ENCODE results near the gene D2HGDH.

The D2HGDH gene

DNA sequence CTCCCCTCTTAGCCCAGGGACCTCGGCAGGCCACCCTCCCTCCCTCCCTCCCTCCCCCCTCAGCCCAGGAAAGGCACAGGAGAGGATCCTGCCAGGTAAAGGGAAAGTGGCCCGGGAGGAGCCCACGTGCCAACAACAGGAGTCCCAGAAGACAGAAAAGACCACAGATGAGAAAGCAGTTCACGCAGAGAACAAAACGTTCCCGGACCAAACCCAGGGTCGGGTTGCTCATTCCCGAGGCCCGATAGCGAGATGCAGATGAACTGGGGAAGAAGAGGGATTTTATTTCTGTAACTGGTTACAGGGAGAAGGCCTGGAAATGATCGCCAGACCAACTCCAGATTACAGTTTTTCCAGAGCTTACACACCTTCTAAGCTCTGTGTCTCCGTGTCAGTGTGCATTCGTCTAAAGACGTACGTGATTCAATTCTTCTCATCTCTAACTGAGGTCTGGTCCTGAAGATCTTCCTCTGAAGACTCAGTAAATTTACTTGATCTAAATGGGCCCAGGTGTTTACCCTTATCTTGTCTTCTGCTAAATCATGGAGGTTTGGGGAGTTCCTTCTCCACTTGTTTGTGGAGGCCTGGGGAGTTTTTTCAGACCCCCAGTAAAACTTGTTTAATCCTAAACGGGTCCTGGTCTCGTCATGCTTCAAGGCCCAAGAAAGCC lies 73.8 kb downstream of the D2HGDH start:
- no peak for DNase-seq (ENCODE audit: low read depth in 1 of 2, low spot score in 1 of 2)
- no peak for TF ChIP-seq JUND (IDR thresholded peaks at IDR 0.05; ENCODE audit: low read depth)
- in situ Hi-C loops (cut with HindIII; ENCODE audit: low pct_unique_long_range_greater_than_20kb, low sequenced_read_pairs), result no loop called here

DNA sequence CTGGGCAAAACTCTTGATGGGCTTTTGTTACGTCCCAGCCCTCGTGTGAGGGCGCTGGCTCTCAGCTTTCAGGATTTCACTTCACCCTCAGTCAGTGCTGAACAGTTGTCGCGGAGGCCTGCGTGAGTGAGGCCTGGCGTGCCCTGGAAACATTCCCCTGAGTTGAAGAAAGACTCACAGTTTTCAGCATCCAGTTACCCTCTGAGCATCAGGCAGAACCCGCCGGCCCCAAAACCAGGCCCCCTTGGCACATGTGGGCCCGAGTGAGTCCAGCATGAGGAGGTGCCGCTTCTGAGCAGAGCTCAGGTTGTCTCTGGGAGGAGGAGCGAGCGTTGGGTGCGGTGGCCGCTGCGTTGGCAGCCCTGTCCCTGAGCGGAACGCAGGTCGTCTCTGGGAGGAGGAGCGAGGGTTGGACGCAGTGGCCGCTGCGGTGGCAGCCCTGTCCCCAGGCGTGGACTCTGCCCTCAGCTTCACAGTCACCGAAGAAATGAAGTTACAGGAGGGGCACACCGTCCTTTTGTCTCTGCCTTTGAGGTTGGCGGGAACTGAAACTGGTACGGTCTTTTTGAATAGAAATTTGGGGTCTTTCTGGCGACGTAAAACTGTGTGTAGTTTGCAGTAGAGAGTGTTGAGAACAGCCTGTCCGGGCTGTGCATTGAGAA lies 74.4 kb downstream of the D2HGDH start, which contains the start of gene NEU4:
Gene NEU4, plus strand, starts transcription at position 473 of the 662 bp plus-strand sequence. CDS start 5,292 bp downstream, outside the sequence.
- DNase-seq (ENCODE audit: low read depth in 1 of 2, low spot score in 1 of 2), result no peak
- in situ Hi-C loops (cut with HindIII; ENCODE audit: low pct_unique_long_range_greater_than_20kb, low sequenced_read_pairs), result no loop called here
- TF ChIP-seq JUND (IDR thresholded peaks at IDR 0.05; ENCODE audit: low read depth), result no peak

GRCh38 chr2:241809383-241810306 lies 75.2 kb downstream of the D2HGDH start:
- in situ Hi-C loops (cut with HindIII; ENCODE audit: low pct_unique_long_range_greater_than_20kb, low sequenced_read_pairs), result no loop called here
- no peak for DNase-seq (ENCODE audit: low read depth in 1 of 2, low spot score in 1 of 2)
- TF ChIP-seq JUND (IDR thresholded peaks at IDR 0.05; ENCODE audit: low read depth), result no peak

DNA sequence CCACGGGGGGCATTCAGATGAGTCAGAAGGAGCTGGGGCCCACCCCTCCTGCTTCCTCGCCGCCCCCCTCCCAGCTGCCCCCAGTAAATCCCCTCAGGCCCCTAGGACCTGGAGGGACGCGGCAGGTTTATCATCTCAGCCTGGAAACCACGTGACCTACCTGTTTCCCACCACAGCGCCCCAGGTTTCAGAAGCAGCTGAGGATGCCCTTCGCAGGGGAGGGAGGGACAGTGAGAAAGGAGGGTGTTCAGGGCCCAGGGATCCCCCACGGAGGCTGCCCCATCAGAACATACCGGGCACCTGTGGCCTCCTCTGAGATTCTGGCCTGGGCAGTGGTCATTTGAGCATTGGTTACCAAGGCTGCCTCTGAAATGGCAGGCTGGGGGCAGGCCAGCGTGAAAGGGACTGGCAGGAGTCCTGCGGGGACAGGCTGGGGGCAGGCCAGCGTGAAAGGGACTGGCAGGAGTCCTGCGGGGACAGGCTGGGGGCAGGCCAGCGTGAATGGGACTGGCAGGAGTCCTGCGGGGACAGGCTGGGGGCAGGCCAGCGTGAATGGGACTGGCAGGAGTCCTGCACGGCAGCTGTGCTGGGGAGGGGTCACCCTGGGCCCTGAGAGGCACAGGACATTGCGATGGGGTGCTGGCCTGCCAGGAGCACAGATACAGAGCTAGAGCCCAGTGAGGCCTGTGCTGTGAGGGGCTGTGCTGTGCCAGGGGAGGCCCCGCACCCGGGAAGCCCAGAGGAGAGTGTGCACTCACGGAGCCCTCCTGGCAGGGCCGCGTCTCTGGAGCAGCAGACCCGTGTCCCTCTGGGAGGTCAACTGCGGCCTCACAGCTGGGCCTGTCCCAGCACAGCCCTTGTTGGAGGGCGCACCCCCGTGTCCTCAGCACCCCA lies 76.1 kb downstream of the D2HGDH start:
- in situ Hi-C loops (cut with HindIII; ENCODE audit: low pct_unique_long_range_greater_than_20kb, low sequenced_read_pairs), result no loop called here
- DNase-seq (ENCODE audit: low read depth in 1 of 2, low spot score in 1 of 2), result no peak
- no peak for TF ChIP-seq JUND (IDR thresholded peaks at IDR 0.05; ENCODE audit: low read depth)

- in situ Hi-C loops (cut with HindIII; ENCODE audit: low pct_unique_long_range_greater_than_20kb, low sequenced_read_pairs), result no loop called here
- no peak for TF ChIP-seq JUND (IDR thresholded peaks at IDR 0.05; ENCODE audit: low read depth)
- no peak for DNase-seq (ENCODE audit: low read depth in 1 of 2, low spot score in 1 of 2)
Measured at GRCh38 chr2:241811201-241811951, 76.9 kb downstream of the D2HGDH start.

- TF ChIP-seq JUND (IDR thresholded peaks at IDR 0.05; ENCODE audit: low read depth), result no peak
- in situ Hi-C loops (cut with HindIII; ENCODE audit: low pct_unique_long_range_greater_than_20kb, low sequenced_read_pairs), result no loop called here
- no peak for DNase-seq (ENCODE audit: low read depth in 1 of 2, low spot score in 1 of 2)
Measured at GRCh38 chr2:241811952-241812729, 77.7 kb downstream of the D2HGDH start.

GRCh38 chr2:241812730-241813643 lies 78.6 kb downstream of the D2HGDH start:
- TF ChIP-seq JUND (IDR thresholded peaks at IDR 0.05; ENCODE audit: low read depth), result no peak
- DNase-seq (ENCODE audit: low read depth in 1 of 2, low spot score in 1 of 2), result no peak
- in situ Hi-C loops (cut with HindIII; ENCODE audit: low pct_unique_long_range_greater_than_20kb, low sequenced_read_pairs), result no loop called here

GRCh38 chr2:241813644-241814392 lies 79.4 kb downstream of the D2HGDH start:
- DNase-seq (ENCODE audit: low read depth in 1 of 2, low spot score in 1 of 2), result no peak
- no peak for TF ChIP-seq JUND (IDR thresholded peaks at IDR 0.05; ENCODE audit: low read depth)
- in situ Hi-C loops (cut with HindIII; ENCODE audit: low pct_unique_long_range_greater_than_20kb, low sequenced_read_pairs), result no loop called here

- TF ChIP-seq JUND (IDR thresholded peaks at IDR 0.05; ENCODE audit: low read depth), result no peak
- in situ Hi-C loops (cut with HindIII; ENCODE audit: low pct_unique_long_range_greater_than_20kb, low sequenced_read_pairs), result no loop called here
- no peak for DNase-seq (ENCODE audit: low read depth in 1 of 2, low spot score in 1 of 2)
Measured at GRCh38 chr2:241814393-241814642, 79.9 kb downstream of the D2HGDH start.

All from T47D (cell line).